ENCODE measurements around the gene NDUFA3. TPM values are rescaled to one million over a fixed set of nuclear protein-coding genes. Genes with fewer than 3 reads are reported as not detected.

Gene NDUFA3
- total and polyA plus RNA-seq, 2 experiments from 2014 or later = 13.9 to 285 TPM

- H3K9me3 ChIP-seq (ENCODE audit: low read depth) = no peaks in the 10 kb centered on the region
- H4K20me1 ChIP-seq (ENCODE audit: insufficient read depth, poor library complexity, severe bottlenecking) = no peaks in the 10 kb centered on the region
- H3K9me2 ChIP-seq (replicated peaks; ENCODE audit: insufficient read depth) = no peaks in the 10 kb centered on the region
- TF ChIP-seq EZH2 (IDR thresholded peaks at IDR 0.05; ENCODE audit: borderline replicate concordance) (no peak), EZH2phosphoT487 (IDR thresholded peaks at IDR 0.05; ENCODE audit: low read depth, severe bottlenecking, unreplicated experiment) (no peak)
- TF ChIP-seq, protein P1, sequence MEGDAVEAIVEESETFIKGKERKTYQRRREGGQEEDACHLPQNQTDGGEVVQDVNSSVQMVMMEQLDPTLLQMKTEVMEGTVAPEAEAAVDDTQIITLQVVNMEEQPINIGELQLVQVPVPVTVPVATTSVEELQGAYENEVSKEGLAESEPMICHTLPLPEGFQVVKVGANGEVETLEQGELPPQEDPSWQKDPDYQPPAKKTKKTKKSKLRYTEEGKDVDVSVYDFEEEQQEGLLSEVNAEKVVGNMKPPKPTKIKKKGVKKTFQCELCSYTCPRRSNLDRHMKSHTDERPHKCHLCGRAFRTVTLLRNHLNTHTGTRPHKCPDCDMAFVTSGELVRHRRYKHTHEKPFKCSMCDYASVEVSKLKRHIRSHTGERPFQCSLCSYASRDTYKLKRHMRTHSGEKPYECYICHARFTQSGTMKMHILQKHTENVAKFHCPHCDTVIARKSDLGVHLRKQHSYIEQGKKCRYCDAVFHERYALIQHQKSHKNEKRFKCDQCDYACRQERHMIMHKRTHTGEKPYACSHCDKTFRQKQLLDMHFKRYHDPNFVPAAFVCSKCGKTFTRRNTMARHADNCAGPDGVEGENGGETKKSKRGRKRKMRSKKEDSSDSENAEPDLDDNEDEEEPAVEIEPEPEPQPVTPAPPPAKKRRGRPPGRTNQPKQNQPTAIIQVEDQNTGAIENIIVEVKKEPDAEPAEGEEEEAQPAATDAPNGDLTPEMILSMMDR (IDR thresholded peaks at IDR 0.05; ENCODE audit: poor library complexity) = no peak
- H3K27me3 ChIP-seq = no peaks in the 10 kb centered on the region
- no peak overlapping the region for H3K4me3 ChIP-seq
- H2AFZ ChIP-seq = no peak overlapping the region
- 91% methylated on average over 12 of the region's 12 CpGs for WGBS (ENCODE audit: low lambda C conversion rate, missing lambda C conversion rate)
- no peaks in the 10 kb centered on the region for H3K36me3 ChIP-seq (replicated peaks; ENCODE audit: insufficient read depth, low read depth)
- DNase-seq (ENCODE audit: low spot score) = no peak
- no peak overlapping the region for H3K4me2 ChIP-seq
- no peaks in the 10 kb centered on the region for H3K79me2 ChIP-seq
- H3K4me1 ChIP-seq (ENCODE audit: insufficient read depth) = no peaks in the 10 kb centered on the region
- no peak overlapping the region for H3K27ac ChIP-seq
These were observed 49.6 kb downstream of the NDUFA3 start for GRCh38 chr19:54152267-54152666.

- Histone ChIP-seq H4K20me1 (ENCODE audit: insufficient read depth, poor library complexity, severe bottlenecking) (no peaks in the 10 kb centered on the region), H3K9me3 (ENCODE audit: low read depth) (no peaks in the 10 kb centered on the region), H3K9me2 (replicated peaks; ENCODE audit: insufficient read depth) (no peaks in the 10 kb centered on the region), H3K27ac (no peak overlapping the region), H3K27me3 (no peaks in the 10 kb centered on the region), H3K36me3 (replicated peaks; ENCODE audit: insufficient read depth, low read depth) (no peaks in the 10 kb centered on the region), H3K4me3 (no peak overlapping the region), H2AFZ (no peak overlapping the region), H3K79me2 (peaks cover 3% of the 10 kb centered on the region), H3K4me2 (no peak overlapping the region), H3K4me1 (ENCODE audit: insufficient read depth) (no peaks in the 10 kb centered on the region)
- no peak for DNase-seq (ENCODE audit: low spot score)
- no peak for TF ChIP-seq EZH2phosphoT487 (IDR thresholded peaks at IDR 0.05; ENCODE audit: low read depth, severe bottlenecking, unreplicated experiment)
- TF ChIP-seq, protein P1 (IDR thresholded peaks at IDR 0.05; ENCODE audit: poor library complexity) = no peak
- no peak for TF ChIP-seq EZH2 (IDR thresholded peaks at IDR 0.05; ENCODE audit: borderline replicate concordance)
- 97% methylated on average over 5 of the region's 25 CpGs for WGBS (ENCODE audit: low lambda C conversion rate, missing lambda C conversion rate)
These were observed 50.3 kb downstream of the NDUFA3 start for GRCh38 chr19:54152878-54153524.

- no peak overlapping the region for H3K27ac ChIP-seq
These were observed 51.2 kb downstream of the NDUFA3 start for GRCh38 chr19:54153731-54154326.

More at GRCh38 chr19:54153731-54154326, 51.2 kb downstream of the NDUFA3 start:
- Histone ChIP-seq H3K4me1 (ENCODE audit: insufficient read depth) (peaks cover 6% of the 10 kb centered on the region), H4K20me1 (ENCODE audit: insufficient read depth, poor library complexity, severe bottlenecking) (no peaks in the 10 kb centered on the region), H3K9me3 (ENCODE audit: low read depth) (no peaks in the 10 kb centered on the region), H3K4me2 (no peak overlapping the region), H3K4me3 (no peak overlapping the region), H3K36me3 (replicated peaks; ENCODE audit: insufficient read depth, low read depth) (no peaks in the 10 kb centered on the region), H3K9me2 (replicated peaks; ENCODE audit: insufficient read depth) (no peaks in the 10 kb centered on the region), H3K27me3 (no peaks in the 10 kb centered on the region), H3K79me2 (peaks cover 11% of the 10 kb centered on the region), H2AFZ (no peak overlapping the region)
- TF ChIP-seq EZH2 (IDR thresholded peaks at IDR 0.05; ENCODE audit: borderline replicate concordance) (no peak), EZH2phosphoT487 (IDR thresholded peaks at IDR 0.05; ENCODE audit: low read depth, severe bottlenecking, unreplicated experiment) (no peak)
- TF ChIP-seq, protein P1 (IDR thresholded peaks at IDR 0.05; ENCODE audit: poor library complexity) = no peak
- no peak for DNase-seq (ENCODE audit: low spot score)
- 89% methylated on average over 10 of the region's 10 CpGs for WGBS (ENCODE audit: low lambda C conversion rate, missing lambda C conversion rate)

All from hepatocyte (in vitro differentiated cells).